A172 (cell line): ENCODE data around the gene BRSK2. TPM values are rescaled to one million over a fixed set of nuclear protein-coding genes. Genes with fewer than 3 reads are reported as not detected.
A peak's percentile ranks its signal among the peaks of the same experiment; 100 is the strongest.

Experiments
- DNase-seq: peaks from one replicate; pipeline ENCODE4 v3.0.0-alpha.2; 2015; ENCODE audit warnings: low spot score
- total RNA-seq: library from RNA; depleted of rRNA; stranded (reverse); fragments of >200 nt; shearing (Covaris generic); gene quantifications from 2 replicates; pipeline ENCODE4 v1.2.3, GENCODE V29; 2014

BRSK2 gene
- total RNA-seq, 1 experiment from 2014 or later = 13.0 TPM

DNA sequence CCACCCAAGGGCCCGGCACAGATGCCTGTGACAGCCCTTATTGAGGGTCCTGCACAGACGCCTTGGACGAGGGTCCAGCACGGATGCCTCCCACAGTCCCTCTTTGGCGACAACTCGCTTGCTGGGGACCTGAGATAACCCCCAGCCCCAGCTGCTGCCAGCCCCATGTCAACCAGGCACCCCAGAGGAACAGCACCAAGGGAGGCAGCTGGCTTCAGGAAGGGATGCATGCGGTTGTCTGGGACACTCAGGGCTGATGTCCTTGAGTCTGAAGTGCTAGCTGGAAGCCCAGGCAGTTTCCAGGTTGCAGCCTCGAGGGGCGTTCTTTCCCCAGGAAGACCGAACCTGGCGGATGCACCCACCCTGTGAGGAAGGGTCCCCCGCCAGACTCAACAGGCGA is 63.0 kb downstream of the BRSK2 start:
- DNase-seq = no peak

DNA sequence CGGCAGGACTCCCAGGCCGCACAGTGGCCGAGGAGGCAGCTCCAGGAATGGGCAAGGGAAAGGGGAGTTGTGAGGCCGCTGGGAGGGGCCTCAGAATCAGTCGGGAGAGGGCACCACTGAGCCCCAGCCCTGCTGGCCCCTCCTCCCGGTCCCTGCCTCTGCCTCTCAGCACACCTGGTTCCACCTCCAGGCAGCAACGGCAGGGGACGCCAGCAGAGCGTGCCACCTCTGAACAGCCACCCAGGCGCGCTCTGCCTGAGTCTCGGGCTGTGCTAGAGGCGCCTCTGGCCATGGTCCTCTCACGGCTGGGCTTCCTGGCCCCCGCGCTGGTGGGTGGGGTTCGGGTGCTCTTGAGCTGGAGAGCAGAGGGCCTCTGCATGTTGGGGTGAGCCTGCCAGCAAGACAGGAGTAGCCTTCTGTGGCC is 63.9 kb downstream of the BRSK2 start:
- DNase-seq = no peak

DNA sequence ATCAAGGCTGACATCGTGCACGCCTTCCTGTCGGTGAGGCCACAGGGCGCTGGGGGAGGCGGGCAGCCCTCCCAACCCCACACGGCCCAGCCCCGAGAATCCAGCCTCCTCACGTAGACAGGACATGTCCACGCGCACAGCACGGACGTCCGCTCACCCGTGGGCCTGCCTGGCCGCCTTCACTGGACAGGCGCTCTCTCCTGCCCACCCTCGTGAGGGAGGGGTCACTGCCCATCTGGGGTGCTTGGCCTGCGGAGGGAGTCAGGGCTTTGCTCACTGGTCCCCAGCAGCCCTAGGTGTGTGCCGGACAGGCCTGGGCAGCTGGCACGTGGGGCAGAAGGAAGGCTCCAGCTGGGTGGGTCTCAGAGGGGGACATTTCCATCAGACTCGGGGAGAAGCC is 64.8 kb downstream of the BRSK2 start:
- no peak for DNase-seq

DNA sequence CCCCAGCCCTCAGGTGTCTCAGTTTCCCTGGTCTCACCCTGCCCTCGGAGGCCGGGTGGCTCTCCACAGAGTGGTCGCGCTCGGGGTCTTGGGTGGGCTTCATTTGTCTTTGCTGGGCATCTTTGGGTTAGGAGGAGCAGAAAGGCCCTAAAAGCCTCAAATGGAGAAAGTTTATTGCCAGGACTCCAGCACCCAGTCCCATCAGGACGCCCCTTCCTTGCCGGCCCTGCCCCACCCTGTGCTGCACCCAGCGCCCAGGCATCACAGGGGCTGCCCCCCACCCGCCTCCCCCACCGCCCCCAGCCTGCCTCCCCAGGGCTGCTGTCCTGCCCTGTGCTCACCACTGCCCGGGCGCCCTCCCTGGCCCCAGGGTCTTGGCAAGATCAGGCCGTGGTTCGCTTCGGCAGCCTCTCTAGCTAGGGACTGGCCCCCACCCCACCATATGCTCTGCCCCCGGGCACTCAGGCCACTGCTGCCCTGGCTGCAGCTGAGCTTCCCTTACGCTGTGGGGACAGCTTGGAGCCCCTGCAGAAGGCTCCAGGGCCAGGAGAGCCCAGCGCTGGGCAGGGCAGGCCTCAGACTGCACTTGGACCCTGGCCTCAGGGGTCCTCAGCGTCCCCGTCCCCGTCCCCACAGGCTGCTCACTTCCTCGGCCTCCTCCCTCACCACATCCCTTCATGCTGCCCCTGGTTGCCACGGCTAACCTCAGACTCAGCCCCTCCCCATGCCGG is 65.5 kb downstream of the BRSK2 start:
- DNase-seq = no peak

GRCh38 chr11:1455763-1456060 is 66.0 kb downstream of the BRSK2 start:
- no peak for DNase-seq

- DNase-seq = no peak
Measured at GRCh38 chr11:1456176-1456575, 66.4 kb downstream of the BRSK2 start.

GRCh38 chr11:1456596-1457325 is 67.0 kb downstream of the BRSK2 start:
- no peak for DNase-seq

- no peak for DNase-seq
Measured at GRCh38 chr11:1457326-1457680, 67.6 kb downstream of the BRSK2 start.

DNA sequence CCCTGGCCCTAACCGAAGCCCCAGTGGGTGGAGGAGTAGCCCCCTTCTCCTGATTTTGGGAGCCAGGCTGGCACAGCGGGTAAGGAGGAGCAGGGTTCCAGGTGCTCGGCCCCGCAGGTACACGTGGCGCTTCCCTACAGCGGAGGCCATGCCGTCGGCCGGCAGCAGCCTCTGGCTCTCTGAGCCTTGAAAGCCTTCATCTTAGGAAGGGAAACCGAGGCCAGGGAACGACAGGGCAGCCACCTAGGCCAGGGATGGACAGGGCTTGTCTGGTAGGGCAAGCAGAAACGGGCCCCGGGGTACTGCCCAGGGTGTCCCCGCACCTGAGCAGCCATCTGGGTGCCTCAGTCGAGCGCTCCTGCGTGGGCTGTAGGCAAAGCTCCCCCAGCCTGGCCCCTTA is 68.1 kb downstream of the BRSK2 start:
- no peak for DNase-seq

- DNase-seq = peak; percentile 30
Measured at GRCh38 chr11:1458340-1459218, 68.8 kb downstream of the BRSK2 start.

DNA sequence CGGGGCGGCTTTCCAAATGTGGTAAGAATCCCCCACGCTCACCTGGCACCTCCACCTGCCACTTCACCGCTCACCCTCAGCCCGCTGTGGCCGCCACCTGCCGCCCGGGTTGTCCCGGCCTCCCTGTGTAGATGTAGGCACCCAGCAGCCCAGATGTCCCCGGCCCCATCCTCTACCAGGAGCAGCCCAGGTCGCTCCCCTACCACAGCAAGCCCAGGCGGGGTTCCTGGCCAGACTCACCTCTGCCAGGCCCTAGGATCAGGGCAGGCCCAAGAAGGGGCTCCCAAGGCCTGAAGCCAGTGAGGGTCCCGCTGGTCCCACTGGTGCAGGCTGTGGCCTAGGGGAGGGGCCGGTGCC is 69.5 kb downstream of the BRSK2 start:
- DNase-seq = no peak

- DNase-seq = no peak
Measured at GRCh38 chr11:1459764-1460395, 70.1 kb downstream of the BRSK2 start.

DNA sequence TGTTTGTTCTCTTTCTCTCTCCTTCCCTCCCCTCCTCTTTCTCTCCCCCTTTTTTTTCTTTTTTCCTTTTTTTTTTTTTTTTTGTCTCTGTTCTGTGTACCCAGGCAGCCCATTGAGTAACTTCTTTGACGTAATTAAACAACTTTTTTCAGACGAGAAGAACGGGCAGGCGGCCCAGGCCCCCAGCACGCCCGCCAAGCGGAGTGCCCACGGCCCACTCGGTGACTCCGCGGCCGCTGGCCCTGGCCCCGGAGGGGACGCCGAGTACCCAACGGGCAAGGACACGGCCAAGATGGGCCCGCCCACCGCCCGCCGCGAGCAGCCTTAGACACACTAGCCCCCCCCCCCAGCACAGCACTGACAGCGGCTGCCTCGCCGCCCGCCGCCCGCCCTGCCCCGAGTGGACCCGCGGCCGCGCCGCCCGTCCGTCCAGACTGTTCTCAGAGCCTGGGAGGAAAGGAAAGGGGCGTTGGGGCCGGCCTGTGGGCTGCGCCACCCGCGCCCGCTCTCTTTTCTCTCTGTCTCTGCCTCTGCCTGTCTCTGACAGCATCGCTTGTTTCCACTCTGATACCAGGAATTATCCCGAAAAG is 70.8 kb downstream of the BRSK2 start:
- DNase-seq = no peak

- no peak for DNase-seq
Measured at GRCh38 chr11:1460986-1461825, 71.5 kb downstream of the BRSK2 start.

GRCh38 chr11:1461826-1462697 is 72.3 kb downstream of the BRSK2 start:
- no peak for DNase-seq

DNA sequence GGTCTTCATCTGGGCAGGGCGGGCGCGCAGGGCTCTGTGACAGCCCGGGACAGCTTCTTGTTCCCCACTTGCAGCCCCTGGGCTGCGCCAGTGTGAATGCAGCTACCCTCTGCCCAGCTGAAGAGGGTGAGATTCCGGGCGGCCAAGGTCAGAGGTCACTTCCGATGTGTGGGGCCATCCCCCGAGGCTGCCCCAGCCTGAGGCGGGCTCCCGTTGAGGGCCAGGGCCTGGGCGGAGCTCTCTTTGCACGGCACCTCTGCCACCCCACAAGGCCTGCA is 72.9 kb downstream of the BRSK2 start:
- no peak for DNase-seq

GRCh38 chr11:1463056-1463455 is 73.3 kb downstream of the BRSK2 start:
- no peak for DNase-seq

- no peak for DNase-seq
Measured at GRCh38 chr11:1466784-1467183, 77.0 kb downstream of the BRSK2 start.

DNA sequence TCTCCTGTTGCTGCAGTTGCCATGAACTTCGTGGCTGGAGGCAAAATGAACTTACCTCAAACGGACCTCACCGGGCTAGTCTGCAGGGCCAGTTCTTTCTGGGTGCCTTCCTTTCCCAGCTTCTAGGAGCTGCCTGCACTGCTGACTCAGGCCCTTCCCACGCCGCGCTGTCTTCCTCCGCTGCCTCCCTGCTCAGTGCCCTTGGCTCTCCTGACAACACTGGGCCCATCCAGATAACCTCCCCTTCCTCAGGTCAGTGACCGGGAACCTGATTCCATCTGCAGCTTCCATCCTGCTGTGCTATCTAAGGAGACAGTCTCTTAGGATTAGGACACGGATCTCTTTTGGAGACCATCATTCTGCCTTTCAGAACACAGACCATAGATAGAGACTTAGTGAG is 77.5 kb downstream of the BRSK2 start:
- DNase-seq = no peak

DNA sequence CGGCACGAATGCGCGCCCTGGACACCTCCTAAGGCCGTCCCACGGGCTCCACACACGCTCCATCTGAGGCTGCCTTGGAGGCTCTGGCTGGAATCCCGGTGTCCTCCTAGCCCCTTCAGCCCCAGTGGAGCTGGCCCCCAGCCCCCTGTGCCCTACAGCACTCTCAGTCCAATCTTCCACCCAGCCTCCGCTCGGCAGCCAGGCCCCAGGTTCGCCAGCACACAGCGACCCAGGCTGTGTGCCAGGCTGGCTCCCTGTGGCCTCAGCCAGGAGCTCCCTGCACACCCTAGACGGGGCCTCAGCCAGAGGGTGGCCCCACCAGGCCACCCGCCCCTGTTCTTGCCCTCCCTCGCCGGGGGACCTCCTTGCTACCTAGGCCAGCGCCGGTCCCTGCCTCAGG is 78.3 kb downstream of the BRSK2 start:
- DNase-seq = no peak
